KMS-11 (cell line): ENCODE data around the gene SLC2A4RG.

Experiments used
- H2AFZ ChIP-seq: fragments of 200-600 bp; sonication (generic); 2 replicates; pipeline ENCODE4 v1.6.1; 2016; ENCODE audit warnings: antibody characterized with exemption, mixed run types, low read depth
- H3K27ac ChIP-seq: fragments of 200-600 bp; sonication (generic); 2 replicates; pipeline ENCODE4 v1.6.1; 2016; ENCODE audit warnings: mild to moderate bottlenecking, mixed run types
- H3K27me3 ChIP-seq: fragments of 200-600 bp; sonication (generic); 2 replicates; pipeline ENCODE4 v1.6.1; 2017; ENCODE audit warnings: mild to moderate bottlenecking, low read depth, mixed run types, moderate library complexity; ENCODE audit not compliant: insufficient read depth
- H3K36me3 ChIP-seq: fragments of 200-600 bp; sonication (generic); 2 replicates; pipeline ENCODE4 v1.6.1; 2017; ENCODE audit warnings: mild to moderate bottlenecking, mixed run types; ENCODE audit not compliant: insufficient read depth
- H3K4me1 ChIP-seq: fragments of 200-600 bp; sonication (generic); 2 replicates; pipeline ENCODE4 v1.6.1; 2016; ENCODE audit warnings: mild to moderate bottlenecking, low read depth, mixed run types; ENCODE audit not compliant: poor library complexity, severe bottlenecking
- H3K4me2 ChIP-seq: fragments of 200-600 bp; sonication (generic); 2 replicates; pipeline ENCODE4 v1.7.0; 2016; ENCODE audit warnings: mild to moderate bottlenecking, mixed run types
- H3K4me3 ChIP-seq: fragments of 200-600 bp; sonication (generic); IDR thresholded peaks from 2 replicates; pipeline ENCODE4 v1.6.1; 2017; ENCODE audit warnings: low read depth, low read length, mixed read lengths; ENCODE audit not compliant: insufficient read depth
- H3K79me2 ChIP-seq: fragments of 200-600 bp; sonication (generic); 2 replicates; pipeline ENCODE4 v1.6.1; 2016; ENCODE audit warnings: low read depth, mixed run types; ENCODE audit not compliant: insufficient read depth
- H3K9ac ChIP-seq: fragments of 200-600 bp; sonication (generic); 2 replicates; pipeline ENCODE4 v1.6.1; 2016; ENCODE audit warnings: mild to moderate bottlenecking, mixed run types
- H4K20me1 ChIP-seq: fragments of 200-600 bp; sonication (generic); 2 replicates; pipeline ENCODE4 v1.6.1; 2016; ENCODE audit warnings: mild to moderate bottlenecking, mixed run types; ENCODE audit not compliant: insufficient read depth
- CTCF ChIP-seq: fragments of 200-600 bp; sonication (generic); conservative IDR thresholded peaks from 2 replicates; pipeline ENCODE4 v1.6.1; 2017; ENCODE audit warnings: low read depth, mild to moderate bottlenecking, antibody characterized with exemption, low read length, moderate library complexity, mixed read lengths

SLC2A4RG gene

DNA sequence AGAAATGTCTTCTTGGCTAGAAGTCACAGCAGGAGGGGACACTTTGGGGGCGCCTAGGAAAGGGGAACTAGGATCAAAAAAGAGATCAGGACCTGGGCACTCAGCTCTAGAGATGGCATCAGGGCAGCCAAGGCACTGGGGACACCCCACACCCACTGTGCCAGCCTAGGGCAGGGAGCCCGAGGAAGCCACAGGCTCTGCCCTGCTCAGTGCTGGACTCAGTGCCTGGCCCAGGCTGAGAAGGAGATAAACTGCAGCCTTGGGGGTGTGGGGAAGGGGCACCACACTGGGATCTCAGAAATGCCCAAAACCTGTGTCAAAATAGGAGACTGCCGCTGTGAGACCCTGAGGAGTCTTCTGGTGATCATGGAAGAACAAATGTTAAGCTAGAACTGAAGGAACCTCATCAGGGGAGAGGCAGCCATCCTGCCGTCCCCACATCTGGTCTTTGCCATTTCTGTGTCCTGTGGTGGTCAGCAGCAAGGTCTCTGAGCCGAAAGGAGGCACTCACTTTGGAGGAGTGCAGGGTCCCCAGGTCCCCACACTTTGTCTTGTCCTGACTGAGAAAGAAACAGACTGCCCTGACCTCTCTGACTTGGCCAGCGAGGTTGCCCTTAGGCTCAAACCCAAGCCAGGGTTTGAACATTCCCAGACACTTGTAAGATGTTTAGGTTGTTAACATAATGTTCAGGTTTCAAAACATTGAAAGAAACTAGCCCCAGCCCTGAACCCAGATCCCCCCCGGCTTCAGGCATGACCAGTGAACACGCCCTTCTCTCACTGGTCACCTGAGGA, 34.1 kb upstream of the SLC2A4RG start:
- Histone ChIP-seq H3K9ac (no peak overlapping the region), H3K36me3 (no peaks in the 10 kb centered on the region; the same call in 1 of the 2 replicates), H2AFZ (no peak overlapping the region), H3K79me2 (peaks cover 33% of the 10 kb centered on the region; the same call in 1 of the 2 replicates), H3K4me2 (0 out of 2 replicates have a peak overlapping the region, but pooled peaks have one; percentile 83), H3K4me1 (peaks cover 20% of the 10 kb centered on the region), H4K20me1 (peaks cover 3% of the 10 kb centered on the region; the same call in 1 of the 2 replicates), H3K27ac (no peak overlapping the region), H3K27me3 (no peaks in the 10 kb centered on the region), H3K4me3 (no peak overlapping the region)
- no peak for TF ChIP-seq CTCF

DNA sequence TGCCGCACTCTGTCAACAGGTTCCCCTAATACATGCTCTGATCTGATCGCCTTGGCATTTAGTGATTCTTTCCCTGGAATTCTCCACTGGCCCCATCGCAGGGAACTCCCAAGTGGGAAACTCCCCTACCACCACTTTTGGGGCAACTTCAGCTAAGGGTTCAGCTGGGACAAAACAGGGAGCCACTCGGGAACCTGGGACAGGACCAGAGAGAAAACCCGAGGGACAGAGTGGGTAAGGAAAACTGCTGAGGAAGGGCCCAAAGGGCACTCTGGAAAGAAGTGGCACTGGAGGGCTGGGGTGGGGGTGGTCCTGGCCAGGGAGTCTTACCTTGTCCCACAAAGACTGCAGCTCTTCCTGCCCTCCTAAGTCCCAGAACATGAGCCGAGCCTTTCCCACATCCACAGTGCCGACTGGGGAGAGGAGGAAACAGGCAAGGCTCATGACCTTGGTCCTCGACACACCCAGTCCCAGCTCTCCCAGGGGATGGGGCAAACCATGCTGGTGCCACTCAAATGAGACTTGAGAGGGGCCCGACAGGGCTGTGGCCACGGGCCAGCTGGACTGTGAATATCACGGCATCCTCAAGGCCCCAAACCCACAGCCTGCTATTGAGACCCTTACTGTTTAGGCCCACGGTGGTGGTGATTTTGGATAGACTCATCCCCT, 33.4 kb upstream of the SLC2A4RG start:
- no peak overlapping the region for H3K9ac ChIP-seq
- no peak overlapping the region for H3K4me3 ChIP-seq
- H3K4me2 ChIP-seq = peak overlapping the region; percentile 83; the same call in 1 of the 2 replicates
- no peak for TF ChIP-seq CTCF
- H2AFZ ChIP-seq = no peak overlapping the region
- H3K36me3 ChIP-seq = no peaks in the 10 kb centered on the region; the same call in 1 of the 2 replicates
- H3K4me1 ChIP-seq = peaks cover 20% of the 10 kb centered on the region
- peaks cover 3% of the 10 kb centered on the region; the same call in 1 of the 2 replicates for H4K20me1 ChIP-seq
- peaks cover 39% of the 10 kb centered on the region; the same call in 1 of the 2 replicates for H3K79me2 ChIP-seq
- no peaks in the 10 kb centered on the region for H3K27me3 ChIP-seq
- no peak overlapping the region for H3K27ac ChIP-seq

GRCh38 chr20:63706852-63707557, 32.6 kb upstream of the SLC2A4RG start:
- Histone ChIP-seq H4K20me1 (peaks cover 3% of the 10 kb centered on the region; the same call in 1 of the 2 replicates), H3K4me2 (peak overlapping the region; percentile 83), H3K79me2 (peaks cover 47% of the 10 kb centered on the region; the same call in 1 of the 2 replicates), H3K4me3 (no peak overlapping the region), H3K9ac (peak overlapping the region; percentile 52), H3K36me3 (no peaks in the 10 kb centered on the region; the same call in 1 of the 2 replicates), H3K27ac (peak overlapping the region; percentile 53), H2AFZ (peak overlapping the region; percentile 42), H3K4me1 (peaks cover 20% of the 10 kb centered on the region), H3K27me3 (no peaks in the 10 kb centered on the region)
- TF ChIP-seq CTCF = peak; percentile 79

DNA sequence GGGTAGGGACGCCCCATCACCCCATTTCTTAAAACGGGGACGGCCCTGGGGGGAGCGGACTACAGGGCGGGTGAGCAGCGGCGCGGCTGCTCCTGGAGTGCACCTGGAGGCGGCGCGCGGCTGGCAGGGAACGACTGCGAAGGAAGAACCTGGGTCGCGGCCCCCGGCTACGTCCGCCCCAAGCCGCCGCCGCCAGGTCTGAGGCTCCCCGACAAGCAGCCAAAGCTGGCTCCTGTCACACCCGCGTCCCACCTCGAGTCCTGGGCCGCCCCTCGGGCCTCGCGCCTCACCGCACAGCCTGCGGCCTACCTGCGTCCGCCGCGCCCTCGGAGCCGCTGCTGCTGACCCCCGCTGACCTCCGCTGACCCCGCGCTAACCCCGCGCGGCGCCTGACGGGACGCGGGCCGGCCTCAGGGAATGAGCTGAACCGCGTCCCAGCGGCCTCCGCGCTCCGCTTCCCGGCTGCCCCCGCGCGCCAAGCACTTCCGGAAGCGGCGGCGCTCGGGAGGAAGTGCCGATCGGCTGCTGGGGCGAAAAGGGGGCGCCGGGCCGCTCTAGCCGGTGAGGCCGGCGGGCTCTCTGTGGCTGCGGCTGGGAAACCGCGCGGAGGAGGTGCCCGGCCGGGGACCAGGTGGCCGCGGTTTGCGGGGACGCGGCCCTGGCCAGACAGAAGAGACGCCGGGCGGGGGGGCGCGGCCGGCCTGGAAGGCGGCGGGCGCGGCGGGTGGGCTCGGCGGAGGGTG, 31.8 kb upstream of the SLC2A4RG start, which contains the start of the genes ARFRP1 and ZGPAT:
TSS of gene ARFRP1 (minus strand) at position 419 of the 743 bp plus-strand sequence. CDS start 885 bp downstream, outside the sequence.
TSS of gene ZGPAT (plus strand) at position 482 of the 743 bp plus-strand sequence. CDS start 542 bp downstream, outside the sequence.
- Histone ChIP-seq H3K4me1 (peaks cover 20% of the 10 kb centered on the region), H3K27me3 (no peaks in the 10 kb centered on the region), H3K4me3 (no peak within 1 kb of the TSS), H2AFZ (peak within 1 kb of the TSS; percentile 42), H3K27ac (peak within 1 kb of the TSS; percentile 53), H3K36me3 (no peaks in the 10 kb centered on the region; the same call in 1 of the 2 replicates), H4K20me1 (peaks cover 3% of the 10 kb centered on the region; the same call in 1 of the 2 replicates), H3K9ac (peak within 1 kb of the TSS; percentile 52), H3K4me2 (peak within 1 kb of the TSS; percentile 86), H3K79me2 (peaks cover 53% of the 10 kb centered on the region; the same call in 1 of the 2 replicates)
- TF ChIP-seq CTCF = no peak
